ENCODE results near the gene AGO1. TPM values are rescaled to one million over a fixed set of nuclear protein-coding genes. Genes with fewer than 3 reads are reported as not detected.

AGO1 gene
- total and polyA plus RNA-seq, 10 donors, result 2.3 to 38.2 (median 31.0) TPM

GRCh38 chr1:35884934-35885333, 1.9 kb downstream of the AGO1 start:
- no peak for DNase-seq
- no peaks in the 10 kb centered on the region for H3K27me3 ChIP-seq (replicated peaks in 1 of 7)
- no peak for TF ChIP-seq CTCF (IDR thresholded peaks at IDR 0.05 in 8 of 11, conservative IDR thresholded peaks at IDR 0.05 in 3 of 11)
- TF ChIP-seq POLR2AphosphoS5 (IDR thresholded peaks at IDR 0.05), result no peak
- TF ChIP-seq POLR2A (IDR thresholded peaks at IDR 0.05), result no peak
- peaks cover 19 to 73% (median 66%) of the 10 kb centered on the region in 6 donors for H3K4me1 ChIP-seq
- intact Hi-C loops (cut with DNase I; ENCODE audit: low total_unique reads), result loop anchor here (10.0 kb wide), 1 partner anchor 50 kb away; the partner anchor contains the start of gene AGO3
- no peak overlapping the region for H3K4me3 ChIP-seq
- H3K36me3 ChIP-seq, result peaks cover 0 to 18% (median 4%) of the 10 kb centered on the region in 6 donors
- H3K9me3 ChIP-seq, result no peaks in the 10 kb centered on the region
- WGBS, 5 donors, result 22 to 74% (median 44%) methylated on average over 2 of the region's 2 CpGs
- peak overlapping the region in 5 of 8 donors; percentile 1 to 91 (median 9) for H3K27ac ChIP-seq

- WGBS, 5 donors, result 52 to 74% (median 60%) methylated on average over 4 of the region's 4 CpGs
- H3K9me3 ChIP-seq, result no peaks in the 10 kb centered on the region
- H3K4me3 ChIP-seq, result no peak overlapping the region
- TF ChIP-seq POLR2AphosphoS5 (IDR thresholded peaks at IDR 0.05) (no peak), POLR2A (IDR thresholded peaks at IDR 0.05) (no peak), CTCF (IDR thresholded peaks at IDR 0.05 in 8 of 11, conservative IDR thresholded peaks at IDR 0.05 in 3 of 11) (no peak)
- H3K4me1 ChIP-seq, result peaks cover 19 to 76% (median 66%) of the 10 kb centered on the region in 6 donors
- H3K36me3 ChIP-seq, result peaks cover 0 to 29% (median 11%) of the 10 kb centered on the region in 6 donors
- H3K27ac ChIP-seq, result peak overlapping the region in 6 of 8 donors; percentile 4 to 91 (median 38)
- H3K27me3 ChIP-seq (replicated peaks in 1 of 7), result no peaks in the 10 kb centered on the region
- DNase-seq, result no peak
- intact Hi-C loops (cut with DNase I; ENCODE audit: low total_unique reads), result loop anchor here (10.0 kb wide), 1 partner anchor 49 kb away; the partner anchor contains the start of gene AGO3
Measured at GRCh38 chr1:35885961-35886558, 3.1 kb downstream of the AGO1 start.

GRCh38 chr1:35886577-35887431, 3.8 kb downstream of the AGO1 start:
- peak overlapping the region in 6 of 8 donors; percentile 29 to 91 (median 50) for H3K27ac ChIP-seq
- no peaks in the 10 kb centered on the region for H3K9me3 ChIP-seq
- peaks cover 0 to 37% (median 12%) of the 10 kb centered on the region in 6 donors for H3K36me3 ChIP-seq
- intact Hi-C loops (cut with DNase I; ENCODE audit: low total_unique reads), result loop anchor here (10.0 kb wide), 1 partner anchor 48 kb away; the partner anchor contains the start of gene AGO3
- WGBS, 5 donors, result 39 to 52% (median 44%) methylated on average over 3 of the region's 3 CpGs
- H3K27me3 ChIP-seq (replicated peaks in 1 of 7), result no peaks in the 10 kb centered on the region
- no peak for DNase-seq
- H3K4me3 ChIP-seq, result no peak overlapping the region
- peaks cover 19 to 76% (median 66%) of the 10 kb centered on the region in 6 donors for H3K4me1 ChIP-seq
- TF ChIP-seq CTCF (IDR thresholded peaks at IDR 0.05 in 8 of 11, conservative IDR thresholded peaks at IDR 0.05 in 3 of 11), result no peak
- TF ChIP-seq POLR2AphosphoS5 (IDR thresholded peaks at IDR 0.05), result no peak
- TF ChIP-seq POLR2A (IDR thresholded peaks at IDR 0.05), result no peak
